Gastroesophageal sphincter (tissue), 3 donors: Measurements from ENCODE around the gene OR7C2.

Experiments used
- EP300 ChIP-seq: sonication (generic); formaldehyde crosslinking; IDR thresholded peaks from one replicate; pipeline ENCODE4 v1.6.1; 2017; ENCODE audit warnings: antibody characterized with exemption, mild to moderate bottlenecking
- POLR2A ChIP-seq, 2 donors: fragments of 450-650 bp; IDR thresholded peaks; one replicate each; pipeline ENCODE4 v1.6.1; 2017; ENCODE audit warnings: antibody characterized with exemption in 2 of 2, mild to moderate bottlenecking in 2 of 2, moderate library complexity in 1 of 2
- POLR2AphosphoS5 ChIP-seq: sonication (generic); formaldehyde crosslinking; IDR thresholded peaks from one replicate; pipeline ENCODE4 v1.6.1; 2017; ENCODE audit warnings: antibody characterized with exemption
- TF ChIP-seq, protein P1 (sequence below), 4 experiments: fragments of 200-600 bp in 2 of 4; fragments of 450-650 bp in 2 of 4; sonication (generic) in 1 of 4; IDR thresholded peaks; one replicate each; pipeline ENCODE4 v1.5.1; 2017 to 2019; ENCODE audit warnings: antibody characterized with exemption in 4 of 4, mild to moderate bottlenecking in 2 of 4, moderate library complexity in 2 of 4

GRCh38 chr19:14952767-14953166, 11.5 kb downstream of the OR7C2 start:
- TF ChIP-seq, protein P1, sequence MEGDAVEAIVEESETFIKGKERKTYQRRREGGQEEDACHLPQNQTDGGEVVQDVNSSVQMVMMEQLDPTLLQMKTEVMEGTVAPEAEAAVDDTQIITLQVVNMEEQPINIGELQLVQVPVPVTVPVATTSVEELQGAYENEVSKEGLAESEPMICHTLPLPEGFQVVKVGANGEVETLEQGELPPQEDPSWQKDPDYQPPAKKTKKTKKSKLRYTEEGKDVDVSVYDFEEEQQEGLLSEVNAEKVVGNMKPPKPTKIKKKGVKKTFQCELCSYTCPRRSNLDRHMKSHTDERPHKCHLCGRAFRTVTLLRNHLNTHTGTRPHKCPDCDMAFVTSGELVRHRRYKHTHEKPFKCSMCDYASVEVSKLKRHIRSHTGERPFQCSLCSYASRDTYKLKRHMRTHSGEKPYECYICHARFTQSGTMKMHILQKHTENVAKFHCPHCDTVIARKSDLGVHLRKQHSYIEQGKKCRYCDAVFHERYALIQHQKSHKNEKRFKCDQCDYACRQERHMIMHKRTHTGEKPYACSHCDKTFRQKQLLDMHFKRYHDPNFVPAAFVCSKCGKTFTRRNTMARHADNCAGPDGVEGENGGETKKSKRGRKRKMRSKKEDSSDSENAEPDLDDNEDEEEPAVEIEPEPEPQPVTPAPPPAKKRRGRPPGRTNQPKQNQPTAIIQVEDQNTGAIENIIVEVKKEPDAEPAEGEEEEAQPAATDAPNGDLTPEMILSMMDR (IDR thresholded peaks at IDR 0.05), result no peak
- no peak for TF ChIP-seq POLR2AphosphoS5
- no peak for TF ChIP-seq POLR2A (IDR thresholded peaks at IDR 0.05)
- no peak for TF ChIP-seq EP300
